HepG2 (cell line): ENCODE results near the gene SLC9A8. TPM values are rescaled to one million over a fixed set of nuclear protein-coding genes. Genes with fewer than 3 reads are reported as not detected.

Source experiments
- ATAC-seq: fragments of 200-7000 bp; cut with Tn5 transposase; 3 replicates; pipeline ENCODE4 v1.9.1; 2020; ENCODE audit warnings: mild to moderate bottlenecking, moderate library complexity
- Bru-seq: library from RNA; stranded (reverse); fragments of 400-500 nt; gene quantifications from one replicate; lab custom pipeline; 2021; lab: Mats Ljungman, UMichigan
- BruChase-seq, 2 experiments: library from RNA; stranded (reverse); fragments of 400-500 nt; gene quantifications; one replicate each; lab custom pipeline; 2021; lab: Mats Ljungman, UMichigan
- BruUV-seq: library from RNA; stranded (reverse); fragments of 400-500 nt; replicated peaks from 2 replicates; lab custom pipeline; 2021; lab: Mats Ljungman, UMichigan
- CTCF ChIA-PET: fragments of 300-600 bp; formaldehyde crosslinking; extraction: SDS; loops from one replicate; lab custom pipeline; 2021; ENCODE audit warnings: low total read pairs, inconsistent platforms, low intra/inter-chr PET ratio; lab: Yijun Ruan, JAX
- POLR2A ChIA-PET: fragments of 350-600 bp; sonication (Branson Sonifier 250); formaldehyde crosslinking; loops from one replicate; lab custom pipeline; 2020; ENCODE audit warnings: antibody characterized with exemption, inconsistent platforms; lab: Yijun Ruan, JAX
- DNase-seq: peaks from one replicate; pipeline ENCODE4 v3.0.0-alpha.2; 2015; ENCODE audit warnings: low spot score
- FAIRE-seq: peaks from 3 replicates; lab custom pipeline; 2011; peaks lifted over from hg19 to GRCh38; lab: Jason Lieb, UNC
- H2AFZ ChIP-seq: one replicate; pipeline ENCODE4 v1.6.1; 2011; ENCODE audit warnings: low read length, inconsistent platforms
- H3K27ac ChIP-seq: fragments of 300-600 bp; 3 replicates; pipeline ENCODE4 v1.8.0; 2011; ENCODE audit warnings: mixed run types, mild to moderate bottlenecking, mixed read lengths, low read length, inconsistent platforms; ENCODE audit not compliant: insufficient read depth; ENCODE audit errors: extremely low read length
- H3K27me3 ChIP-seq, 2 experiments: fragments of 200-600 bp in 1 of 2; 2 replicates in 1 of 2; 3 replicates in 1 of 2; pipeline versions ENCODE4 v1.6.0 to v1.8.0; 2011; ENCODE audit warnings: low read length in 2 of 2, mild to moderate bottlenecking in 2 of 2, moderate library complexity in 2 of 2, inconsistent platforms in 1 of 2; ENCODE audit not compliant: insufficient read depth in 2 of 2, control insufficient read depth in 1 of 2
- H3K36me3 ChIP-seq, 2 experiments: fragments of 200-600 bp in 1 of 2; replicated peaks in 1 of 2; 2 replicates in 1 of 2; 3 replicates in 1 of 2; pipeline versions ENCODE4 v1.5.1 to v1.8.0; 2011; ENCODE audit warnings: low read length in 2 of 2, inconsistent platforms in 1 of 2; ENCODE audit not compliant: insufficient read depth in 2 of 2, control insufficient read depth in 1 of 2
- H3K4me1 ChIP-seq: 2 replicates; pipeline ENCODE4 v1.5.1; 2012; ENCODE audit warnings: low read length, inconsistent platforms; ENCODE audit not compliant: insufficient read depth
- H3K4me2 ChIP-seq: 2 replicates; pipeline ENCODE4 v1.6.0; 2011; ENCODE audit warnings: low read depth, low read length, inconsistent platforms
- H3K4me3 ChIP-seq, 3 experiments: fragments of 200-600 bp in 1 of 3; sonication (generic), shearing (Covaris generic) in 1 of 3; replicated peaks in 1 of 3; 2 replicates each; pipeline ENCODE4 v1.5.1; 2011 to 2016; ENCODE audit warnings: low read length in 3 of 3, inconsistent platforms in 2 of 3, low read depth in 2 of 3, mild to moderate bottlenecking in 2 of 3, control low read depth in 1 of 3, mixed read lengths in 1 of 3; ENCODE audit not compliant: insufficient read depth in 1 of 3
- H3K79me2 ChIP-seq: one replicate; pipeline ENCODE4 v1.6.1; 2011; ENCODE audit warnings: low read length, inconsistent platforms; ENCODE audit not compliant: insufficient read depth
- H3K9ac ChIP-seq: 2 replicates; pipeline ENCODE4 v1.6.0; 2011; ENCODE audit warnings: mild to moderate bottlenecking, low read depth, low read length, inconsistent platforms; ENCODE audit not compliant: insufficient read depth
- H3K9me3 ChIP-seq: 2 replicates; pipeline ENCODE4 v1.5.1; 2012; ENCODE audit warnings: mild to moderate bottlenecking, low read length
- H4K20me1 ChIP-seq: 2 replicates; pipeline ENCODE4 v1.6.0; 2011; ENCODE audit warnings: inconsistent platforms, mild to moderate bottlenecking, low read length, moderate library complexity; ENCODE audit not compliant: insufficient read depth
- CEBPZ ChIP-seq: IDR thresholded peaks from 2 replicates; pipeline ENCODE4 v1.6.1; 2012; ENCODE audit warnings: low read length, improper control_type of control experiment
- KLF13 ChIP-seq: sonication (generic); formaldehyde crosslinking; IDR thresholded peaks from 2 replicates; pipeline ENCODE4 v1.4.0; 2020; ENCODE audit warnings: mild to moderate bottlenecking, missing genetic modification reagents
- KLF16 ChIP-seq, 2 experiments: sonication (generic) in 1 of 2; formaldehyde crosslinking in 1 of 2; IDR thresholded peaks; 2 replicates each; pipeline versions ENCODE4 v1.6.1 to v1.8.0; 2016 to 2023; ENCODE audit warnings: missing genetic modification reagents in 2 of 2, missing compliant biosample characterization in 1 of 2
- MED8 ChIP-seq: sonication (generic); formaldehyde crosslinking; IDR thresholded peaks from 2 replicates; pipeline ENCODE4 v1.8.1; 2023; ENCODE audit warnings: mild to moderate bottlenecking, missing genetic modification reagents; ENCODE audit not compliant: insufficient replicate concordance
- SALL2 ChIP-seq: sonication (generic); formaldehyde crosslinking; IDR thresholded peaks from 2 replicates; pipeline ENCODE4 v1.8.1; 2023; ENCODE audit warnings: mild to moderate bottlenecking, missing genetic modification reagents, inconsistent platforms
- SNAPC5 ChIP-seq: sonication (generic); formaldehyde crosslinking; IDR thresholded peaks from 2 replicates; pipeline ENCODE4 v1.8.1; 2023; ENCODE audit warnings: mild to moderate bottlenecking, missing genetic modification reagents, borderline replicate concordance
- ZBTB34 ChIP-seq: sonication (generic); formaldehyde crosslinking; IDR thresholded peaks from 2 replicates; pipeline ENCODE4 v1.8.0; 2022; ENCODE audit warnings: mild to moderate bottlenecking, missing genetic modification reagents
- ZFP90 ChIP-seq: sonication (generic); formaldehyde crosslinking; IDR thresholded peaks from 2 replicates; pipeline ENCODE4 v1.8.0; 2022; ENCODE audit warnings: missing genetic modification reagents, mild to moderate bottlenecking, inconsistent platforms, borderline replicate concordance
- ZNF556 ChIP-seq: sonication (generic); formaldehyde crosslinking; IDR thresholded peaks from 2 replicates; pipeline ENCODE4 v1.4.0; 2020; ENCODE audit warnings: mild to moderate bottlenecking, missing genetic modification reagents, borderline replicate concordance
- ZNF782 ChIP-seq: sonication (generic); formaldehyde crosslinking; IDR thresholded peaks from 2 replicates; pipeline ENCODE4 v1.4.0; 2020; ENCODE audit warnings: missing genetic modification reagents, mild to moderate bottlenecking, borderline replicate concordance
- ZNF879 ChIP-seq: sonication (generic); formaldehyde crosslinking; IDR thresholded peaks from 2 replicates; pipeline ENCODE4 v1.8.1; 2023; ENCODE audit warnings: missing genetic modification reagents
- WGBS: methylation state at CpG from one replicate; pipeline ENCODE4 v1.1.6; 2017; ENCODE audit warnings: low lambda C conversion rate; 5-methylcytosine and 5-hydroxymethylcytosine counted together
- in situ Hi-C: cut with HindIII; loops from 2 replicates; pipeline ENCODE4 v1.10.0; 2017; ENCODE audit warnings: low pct_unique_long_range_greater_than_20kb; ENCODE audit not compliant: extremely low pct_ligation_motif_present
- intact Hi-C: fragments of 100-400 bp; cut with micrococcal nuclease; formaldehyde crosslinking; loops from one replicate; pipeline ENCODE4 v1.10.0; 2022; ENCODE audit not compliant: unreplicated experiment
- long read RNA-seq, 2 experiments: library from RNA in 1 of 2; library from polyadenylated mRNA in 1 of 2; stranded (forward) in 1 of 2; unstranded in 1 of 2; transcript quantifications; one replicate each; pipeline ENCODE4 v2.0.0, GENCODE V29; 2019 to 2022
- polyA minus RNA-seq, 3 experiments: library from RNA; depleted of rRNA, polyadenylated mRNA; stranded (reverse); fragments of >200 nt; gene quantifications; 2 replicates each; pipeline ENCODE4 v1.2.3, GENCODE V29; 2011; ENCODE audit warnings: low replicate concordance in 1 of 3
- polyA plus RNA-seq, 8 experiments: library from polyadenylated mRNA; depleted of rRNA in 3 of 8; stranded (reverse) in 7 of 8; unstranded in 1 of 8; fragments of >200 nt; fragmentation: Illumina TruSeq in 4 of 8; extraction: Trizol in 4 of 8; gene quantifications; 2 replicates each; pipeline versions ENCODE4 v1.2.1 to v1.2.3, GENCODE V29; 2011 to 2016; ENCODE audit warnings: low read depth in 4 of 8, missing spikeins in 1 of 8, mixed read lengths in 1 of 8; ENCODE audit not compliant: insufficient read depth in 1 of 8
- total RNA-seq, 5 experiments: library from RNA; depleted of rRNA; stranded (reverse); fragments of >200 nt; fragmentation: Illumina TruSeq; extraction: Trizol; gene quantifications; 2 replicates each; pipeline ENCODE4 v1.2.3, GENCODE V29; 2016; ENCODE audit warnings: low read depth in 1 of 5

The SLC9A8 gene
- total RNA-seq (2016; rRNA removed; fragmentation: Illumina TruSeq; extraction: Trizol) = 2.6 and 7.4 TPM in 2 replicates
- 1.6 TPM in 2 replicates for total RNA-seq (2016; cell fraction: cytosol; rRNA removed; fragmentation: Illumina TruSeq; extraction: Trizol; ENCODE audit: low read depth)
- 2.1 and 7.4 TPM in 2 replicates for total RNA-seq (2016; cell fraction: insoluble cytoplasmic fraction; rRNA removed; fragmentation: Illumina TruSeq; extraction: Trizol)
- 2.2 and 2.6 TPM in 2 replicates for total RNA-seq (2016; cell fraction: membrane; rRNA removed; fragmentation: Illumina TruSeq; extraction: Trizol)
- total RNA-seq (2016; cell fraction: nucleus; rRNA removed; fragmentation: Illumina TruSeq; extraction: Trizol) = 13.8 and 19.0 TPM in 2 replicates
- 4.1 and 4.7 TPM in 2 replicates for polyA plus RNA-seq (2011; rRNA removed)
- 1.4 and 1.8 TPM in 2 replicates for polyA plus RNA-seq (2011; cell fraction: cytosol; rRNA removed)
- 17.3 and 20.8 TPM in 2 replicates for polyA plus RNA-seq (2011; cell fraction: nucleus; rRNA removed)
- 5.9 and 6.1 TPM in 2 replicates for polyA plus RNA-seq (2012)
- 0.68 and 0.75 TPM in 2 replicates for polyA plus RNA-seq (2016; cell fraction: cytosol; fragmentation: Illumina TruSeq; extraction: Trizol; ENCODE audit: low read depth)
- polyA plus RNA-seq (2016; cell fraction: insoluble cytoplasmic fraction; fragmentation: Illumina TruSeq; extraction: Trizol; ENCODE audit: low read depth) = 1.7 and 2.2 TPM in 2 replicates
- 1.2 and 1.5 TPM in 2 replicates for polyA plus RNA-seq (2016; cell fraction: membrane; fragmentation: Illumina TruSeq; extraction: Trizol; ENCODE audit: low read depth)
- polyA plus RNA-seq (2016; cell fraction: nucleus; fragmentation: Illumina TruSeq; extraction: Trizol; ENCODE audit: insufficient read depth, low read depth) = 21.2 and 22.1 TPM in 2 replicates
- polyA minus RNA-seq (2011; rRNA and poly(A)+ RNA removed; ENCODE audit: low replicate concordance) = 25.8 and 28.2 TPM in 2 replicates
- polyA minus RNA-seq (2011; cell fraction: cytosol; rRNA and poly(A)+ RNA removed) = 0.88 and 2.2 TPM in 2 replicates
- 26.4 and 27.8 TPM in 2 replicates for polyA minus RNA-seq (2011; cell fraction: nucleus; rRNA and poly(A)+ RNA removed)
- Bru-seq, nascent RNA = percentile 71 among the genes with signal in this experiment
- percentile 60 among the genes with signal in this experiment for BruChase-seq, experiment 1, labeled RNA remaining after a 6-hour chase
- BruChase-seq, experiment 2, labeled RNA remaining after a 2-hour chase = percentile 66 among the genes with signal in this experiment
- long read RNA-seq, experiment 1, partial matches to known transcripts = 1 of 4 reads
- long read RNA-seq, experiment 1, other reads (novel, unspliced or antisense) = 3 of 4 reads
- long read RNA-seq, experiment 2, partial matches to known transcripts = 1 of 17 reads
- long read RNA-seq, experiment 2, other reads (novel, unspliced or antisense) = 16 of 17 reads

GRCh38 chr20:49812507-49813304 is at the start of gene SLC9A8:
Gene SLC9A8, plus strand, starts transcription at chr20:49812828. Its CDS starts 95 bp downstream, at chr20:49812923.
- ATAC-seq (peak; percentile 96), FAIRE-seq (no peak), DNase-seq (peak; percentile 84)
- TSS peak; percentile 97 for BruUV-seq
- Histone ChIP-seq H3K9me3 (no peaks in the 10 kb centered on the region), H3K9ac (peak within 1 kb of the TSS; percentile 91), H3K27me3 (no peaks in the 10 kb centered on the region; a peak in 1 of 5 replicates), H3K4me2 (peak within 1 kb of the TSS; percentile 91), H2AFZ (peak within 1 kb of the TSS; percentile 73), H3K27ac (peak within 1 kb of the TSS; percentile 77), H3K4me3 (peak within 1 kb of the TSS; percentile 85 to 96 (median 95)), H3K79me2 (peaks cover 9% of the 10 kb centered on the region), H3K36me3 (peaks cover 0 to 10% of the 10 kb centered on the region in 2 experiments; a peak in 3 of 5 replicates), H3K4me1 (peaks cover 31% of the 10 kb centered on the region), H4K20me1 (no peaks in the 10 kb centered on the region)
- intact Hi-C loops (loop anchor here (2.0 kb wide), 2 partner anchors 40 to 100 kb away; partner anchors contain the start of gene B4GALT5), in situ Hi-C loops (no loop called here)
- ChIA-PET CTCF (interaction anchor here (1.6 kb wide), 1 partner anchor 202 kb away, joined by 8 read pairs; no protein-coding TSS in a partner anchor), POLR2A (interaction anchor here (0.6 to 4.7 kb wide), 41 partner anchors 11 to 229 kb away, joined by 3 to 44 read pairs (median 5); partner anchors contain the start of genes B4GALT5, RNF114 and SPATA2)
- WGBS = under 1% methylated on average over 37 of the region's 61 CpGs
- TF ChIP-seq MED8 (CRISPR knock-in tag) (peak; percentile 52), ZFP90 (CRISPR knock-in tag) (no peak; the same call in 1 of the 2 replicates), KLF13 (peak; percentile 80; the same call in 1 of the 2 replicates), CEBPZ (no peak), ZNF556 (CRISPR knock-in tag) (peak; percentile 78), SNAPC5 (peak; percentile 44; the same call in 1 of the 2 replicates), KLF16 (CRISPR knock-in tag; IDR thresholded peaks at IDR 0.05) (peak in 1 of 2 experiments; percentile 98; a peak in 2 of 4 replicates), ZBTB34 (peak; percentile 46; the same call in 1 of the 2 replicates), SALL2 (CRISPR knock-in tag) (peak; percentile 6; the same call in 1 of the 2 replicates), ZNF782 (peak; percentile 89; the same call in 1 of the 2 replicates), ZNF879 (no peak)
